Activated CD4-positive, alpha-beta T cell treated with anti-CD3 and anti-CD28 coated beads, Interleukin-2, amount 10 ng/mL, durations not matched to agents 24 days and 14 days (primary cell): ENCODE data around the gene TAS1R1. TPM values are rescaled to one million over a fixed set of nuclear protein-coding genes. Genes with fewer than 3 reads are reported as not detected.

Experiments
- DNase-seq: peaks from one replicate; pipeline ENCODE4 v3.0.0; 2022
- H3K27ac Mint-ChIP-seq: one replicate; pipeline ENCODE4 v1.8.0; 2022; ENCODE audit warnings: mild to moderate bottlenecking, mixed read lengths
- H3K27me3 Mint-ChIP-seq: one replicate; pipeline ENCODE4 v1.8.0; 2022; ENCODE audit warnings: mixed read lengths
- H3K36me3 Mint-ChIP-seq: one replicate; pipeline ENCODE4 v1.8.0; 2022; ENCODE audit warnings: low read depth, mild to moderate bottlenecking, mixed read lengths
- H3K4me1 Mint-ChIP-seq: one replicate; pipeline ENCODE4 v1.8.0; 2021; ENCODE audit warnings: mixed read lengths
- H3K4me3 Mint-ChIP-seq: one replicate; pipeline ENCODE4 v1.8.0; 2022; ENCODE audit warnings: mild to moderate bottlenecking, moderate library complexity, mixed read lengths
- H3K9me3 Mint-ChIP-seq: one replicate; pipeline ENCODE4 v1.8.0; 2021; ENCODE audit warnings: mixed read lengths
- intact Hi-C: fragments of 100-400 bp; cut with micrococcal nuclease; formaldehyde crosslinking; loops from one replicate; pipeline ENCODE4 v1.15.1; 2023
- total RNA-seq: library from RNA; stranded (reverse); gene quantifications from 2 replicates; pipeline ENCODE4 v1.2.3, GENCODE V29; 2022

Gene TAS1R1
- not detected in 2 replicates for total RNA-seq

- Mint-ChIP-seq H3K4me3 (peak within 1 kb of the TSS; percentile 85), H3K4me1 (peaks cover 18% of the 10 kb centered on the region), H3K27me3 (no peaks in the 10 kb centered on the region), H3K9me3 (no peaks in the 10 kb centered on the region), H3K27ac (peak within 1 kb of the TSS; percentile 60), H3K36me3 (peaks cover 3% of the 10 kb centered on the region)
- DNase-seq, result no peak
- intact Hi-C loops, result loop anchor here (1.0 to 5.0 kb wide), 6 partner anchors 24 to 146 kb away; partner anchors contain the start of genes DNAJC11, PLEKHG5 and ZBTB48
Measured at GRCh38 chr1:6554907-6555778, at the start of gene TAS1R1. TAS1R1 (plus strand) TSS chr1:6555307; CDS start chr1:6555374, 67 bp downstream.

GRCh38 chr1:6505367-6506209 lies 49.5 kb upstream of the TAS1R1 start:
- Mint-ChIP-seq H3K4me3 (no peak overlapping the region), H3K27me3 (peaks cover 4% of the 10 kb centered on the region), H3K9me3 (no peaks in the 10 kb centered on the region), H3K27ac (no peak overlapping the region), H3K36me3 (no peaks in the 10 kb centered on the region), H3K4me1 (no peaks in the 10 kb centered on the region)
- no peak for DNase-seq
- intact Hi-C loops, result no loop called here

- Mint-ChIP-seq H3K36me3 (no peaks in the 10 kb centered on the region), H3K4me1 (no peaks in the 10 kb centered on the region), H3K4me3 (no peak overlapping the region), H3K27ac (no peak overlapping the region), H3K9me3 (no peaks in the 10 kb centered on the region), H3K27me3 (no peaks in the 10 kb centered on the region)
- no peak for DNase-seq
- intact Hi-C loops, result no loop called here
Measured at GRCh38 chr1:6506210-6507036, 48.7 kb upstream of the TAS1R1 start.

- no peak overlapping the region for H3K4me3 Mint-ChIP-seq
- no peaks in the 10 kb centered on the region for H3K9me3 Mint-ChIP-seq
- H3K27ac Mint-ChIP-seq, result no peak overlapping the region
- H3K36me3 Mint-ChIP-seq, result no peaks in the 10 kb centered on the region
- H3K27me3 Mint-ChIP-seq, result no peaks in the 10 kb centered on the region
- intact Hi-C loops, result no loop called here
- DNase-seq, result no peak
- no peaks in the 10 kb centered on the region for H3K4me1 Mint-ChIP-seq
Measured at GRCh38 chr1:6507037-6507428, 48.1 kb upstream of the TAS1R1 start.

GRCh38 chr1:6507461-6507911 lies 47.6 kb upstream of the TAS1R1 start:
- no peak for DNase-seq
- Mint-ChIP-seq H3K36me3 (no peaks in the 10 kb centered on the region), H3K27ac (no peak overlapping the region), H3K4me1 (no peaks in the 10 kb centered on the region), H3K4me3 (no peak overlapping the region), H3K9me3 (no peaks in the 10 kb centered on the region), H3K27me3 (no peaks in the 10 kb centered on the region)
- intact Hi-C loops, result no loop called here

- H3K9me3 Mint-ChIP-seq, result no peaks in the 10 kb centered on the region
Measured at GRCh38 chr1:6508154-6508815, 46.8 kb upstream of the TAS1R1 start.

GRCh38 chr1:6508816-6509189 lies 46.3 kb upstream of the TAS1R1 start:
- Mint-ChIP-seq H3K27me3 (no peaks in the 10 kb centered on the region), H3K27ac (no peak overlapping the region), H3K9me3 (no peaks in the 10 kb centered on the region), H3K4me3 (no peak overlapping the region), H3K4me1 (no peaks in the 10 kb centered on the region), H3K36me3 (no peaks in the 10 kb centered on the region)
- intact Hi-C loops, result no loop called here
- DNase-seq, result no peak

More at GRCh38 chr1:6508154-6508815, 46.8 kb upstream of the TAS1R1 start:
- no peak for DNase-seq
- Mint-ChIP-seq H3K4me1 (no peaks in the 10 kb centered on the region), H3K36me3 (no peaks in the 10 kb centered on the region), H3K27me3 (no peaks in the 10 kb centered on the region), H3K4me3 (no peak overlapping the region), H3K27ac (no peak overlapping the region)
- intact Hi-C loops, result no loop called here

- Mint-ChIP-seq H3K4me3 (no peak overlapping the region), H3K27me3 (no peaks in the 10 kb centered on the region), H3K36me3 (no peaks in the 10 kb centered on the region), H3K4me1 (no peaks in the 10 kb centered on the region), H3K27ac (no peak overlapping the region), H3K9me3 (no peaks in the 10 kb centered on the region)
- no peak for DNase-seq
- intact Hi-C loops, result no loop called here
Measured at GRCh38 chr1:6509220-6509918, 45.7 kb upstream of the TAS1R1 start.

- H3K27ac Mint-ChIP-seq, result no peak overlapping the region
- H3K9me3 Mint-ChIP-seq, result no peaks in the 10 kb centered on the region
- no peaks in the 10 kb centered on the region for H3K36me3 Mint-ChIP-seq
- H3K27me3 Mint-ChIP-seq, result no peaks in the 10 kb centered on the region
- DNase-seq, result no peak
- intact Hi-C loops, result no loop called here
- H3K4me3 Mint-ChIP-seq, result no peak overlapping the region
- H3K4me1 Mint-ChIP-seq, result no peaks in the 10 kb centered on the region
Measured at GRCh38 chr1:6509919-6510291, 45.2 kb upstream of the TAS1R1 start.

- H3K27ac Mint-ChIP-seq, result no peak overlapping the region
- no peak overlapping the region for H3K4me3 Mint-ChIP-seq
- intact Hi-C loops, result no loop called here
- no peaks in the 10 kb centered on the region for H3K27me3 Mint-ChIP-seq
- no peaks in the 10 kb centered on the region for H3K36me3 Mint-ChIP-seq
- DNase-seq, result no peak
- H3K9me3 Mint-ChIP-seq, result no peaks in the 10 kb centered on the region
- no peaks in the 10 kb centered on the region for H3K4me1 Mint-ChIP-seq
Measured at GRCh38 chr1:6510493-6510892, 44.6 kb upstream of the TAS1R1 start.

- Mint-ChIP-seq H3K36me3 (no peaks in the 10 kb centered on the region), H3K4me3 (no peak overlapping the region), H3K27me3 (no peaks in the 10 kb centered on the region), H3K9me3 (no peaks in the 10 kb centered on the region), H3K27ac (no peak overlapping the region), H3K4me1 (no peaks in the 10 kb centered on the region)
- intact Hi-C loops, result no loop called here
- DNase-seq, result no peak
Measured at GRCh38 chr1:6511056-6511455, 44.1 kb upstream of the TAS1R1 start.

GRCh38 chr1:6511561-6512244 lies 43.4 kb upstream of the TAS1R1 start:
- intact Hi-C loops, result no loop called here
- DNase-seq, result no peak
- Mint-ChIP-seq H3K36me3 (no peaks in the 10 kb centered on the region), H3K4me1 (no peaks in the 10 kb centered on the region), H3K4me3 (no peak overlapping the region), H3K27me3 (no peaks in the 10 kb centered on the region), H3K9me3 (no peaks in the 10 kb centered on the region), H3K27ac (no peak overlapping the region)
